Measurements from ENCODE around the gene ANKRD44.
A peak's percentile ranks its signal among the peaks of the same experiment; 100 is the strongest.

Gene ANKRD44

DNA sequence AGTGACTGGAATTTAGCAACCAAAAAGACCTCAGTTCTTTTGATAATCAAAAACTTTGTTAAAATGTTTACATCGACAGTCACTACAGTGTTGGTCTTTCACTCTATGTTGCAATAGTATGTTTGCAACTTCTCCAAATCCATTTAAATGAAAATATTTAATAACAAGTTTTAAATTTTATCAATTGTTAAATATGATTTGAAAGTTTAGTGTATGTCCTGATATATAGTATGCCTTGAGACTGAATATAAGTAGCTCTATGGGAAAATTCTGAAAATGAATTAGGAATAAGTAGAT lies 109.9 kb downstream of the ANKRD44 start:
- TF ChIP-seq, protein P1, sequence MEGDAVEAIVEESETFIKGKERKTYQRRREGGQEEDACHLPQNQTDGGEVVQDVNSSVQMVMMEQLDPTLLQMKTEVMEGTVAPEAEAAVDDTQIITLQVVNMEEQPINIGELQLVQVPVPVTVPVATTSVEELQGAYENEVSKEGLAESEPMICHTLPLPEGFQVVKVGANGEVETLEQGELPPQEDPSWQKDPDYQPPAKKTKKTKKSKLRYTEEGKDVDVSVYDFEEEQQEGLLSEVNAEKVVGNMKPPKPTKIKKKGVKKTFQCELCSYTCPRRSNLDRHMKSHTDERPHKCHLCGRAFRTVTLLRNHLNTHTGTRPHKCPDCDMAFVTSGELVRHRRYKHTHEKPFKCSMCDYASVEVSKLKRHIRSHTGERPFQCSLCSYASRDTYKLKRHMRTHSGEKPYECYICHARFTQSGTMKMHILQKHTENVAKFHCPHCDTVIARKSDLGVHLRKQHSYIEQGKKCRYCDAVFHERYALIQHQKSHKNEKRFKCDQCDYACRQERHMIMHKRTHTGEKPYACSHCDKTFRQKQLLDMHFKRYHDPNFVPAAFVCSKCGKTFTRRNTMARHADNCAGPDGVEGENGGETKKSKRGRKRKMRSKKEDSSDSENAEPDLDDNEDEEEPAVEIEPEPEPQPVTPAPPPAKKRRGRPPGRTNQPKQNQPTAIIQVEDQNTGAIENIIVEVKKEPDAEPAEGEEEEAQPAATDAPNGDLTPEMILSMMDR (IDR thresholded peaks at IDR 0.05; ENCODE audit: borderline replicate concordance, extremely low read depth, low read length, poor library complexity, severe bottlenecking), result no peak
- no peak for TF ChIP-seq EZH2 (IDR thresholded peaks at IDR 0.05; ENCODE audit: borderline replicate concordance, low read depth, low read length, severe bottlenecking)
- H3K27ac ChIP-seq (ENCODE audit: low read length), result peak overlapping the region; percentile 74; the same call in 1 of the 2 replicates
- no peak overlapping the region for H3K4me3 ChIP-seq (ENCODE audit: low read depth in 1 of 2, low read length in 2 of 2)
- H2AFZ ChIP-seq (ENCODE audit: low read depth, low read length), result no peak overlapping the region
- H3K4me2 ChIP-seq (ENCODE audit: insufficient read depth, low read length), result no peak overlapping the region
- H4K20me1 ChIP-seq (ENCODE audit: insufficient read depth, low read length), result no peaks in the 10 kb centered on the region
- H3K79me2 ChIP-seq (ENCODE audit: insufficient read depth, low read length), result peaks cover 26% of the 10 kb centered on the region
- no peaks in the 10 kb centered on the region for H3K27me3 ChIP-seq (ENCODE audit: insufficient read depth, low read length, poor library complexity)
- no peak for DNase-seq
- peaks cover 73% of the 10 kb centered on the region for H3K4me1 ChIP-seq (ENCODE audit: insufficient read depth, low read length)
- no peak for ATAC-seq (ENCODE audit: insufficient read depth, low read depth)
- H3K9me3 ChIP-seq (ENCODE audit: insufficient read depth, low read length, severe bottlenecking), result no peaks in the 10 kb centered on the region
- H3K36me3 ChIP-seq (ENCODE audit: insufficient read depth, low read length), result no peaks in the 10 kb centered on the region
- H3K9ac ChIP-seq (ENCODE audit: low read depth, low read length), result no peak overlapping the region

DNA sequence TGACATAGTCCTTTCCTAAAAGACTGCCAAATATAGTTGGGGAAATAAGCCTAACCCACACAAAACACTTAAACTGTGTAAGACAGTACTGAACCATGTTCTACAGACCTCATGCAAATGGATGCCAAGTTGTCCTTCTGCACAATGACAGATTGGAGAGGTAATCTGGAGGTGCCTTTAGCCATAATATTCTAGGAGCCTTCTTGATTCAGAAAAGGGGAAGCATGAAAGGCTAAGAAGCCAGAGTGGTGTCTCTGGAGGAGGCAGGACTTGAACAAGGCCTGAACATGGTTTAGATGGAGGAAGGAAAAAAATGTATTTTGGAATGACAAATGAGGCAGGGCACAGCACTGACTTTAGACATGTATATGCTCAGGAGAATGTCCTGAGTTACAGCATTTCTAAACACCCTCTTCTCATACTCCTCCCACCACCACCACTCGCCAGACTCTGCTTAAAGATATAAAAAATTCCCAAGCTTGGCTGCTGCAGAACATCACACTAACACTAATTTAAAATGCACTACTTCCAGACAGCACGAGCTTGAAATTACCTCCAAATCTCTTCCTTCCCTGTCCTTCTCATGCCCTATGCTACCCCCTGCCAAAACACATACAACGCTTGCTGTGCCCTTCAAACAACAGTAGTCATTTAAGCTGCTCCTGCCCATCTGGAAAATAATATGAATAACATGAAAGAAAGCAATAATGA lies 110.4 kb downstream of the ANKRD44 start:
- peak overlapping the region; percentile 74 for H3K27ac ChIP-seq (ENCODE audit: low read length)
- ATAC-seq (ENCODE audit: insufficient read depth, low read depth) (no peak), DNase-seq (no peak)
- H3K36me3 ChIP-seq (ENCODE audit: insufficient read depth, low read length), result no peaks in the 10 kb centered on the region
- TF ChIP-seq, protein P1 (IDR thresholded peaks at IDR 0.05; ENCODE audit: borderline replicate concordance, extremely low read depth, low read length, poor library complexity, severe bottlenecking), result no peak
- TF ChIP-seq EZH2 (IDR thresholded peaks at IDR 0.05; ENCODE audit: borderline replicate concordance, low read depth, low read length, severe bottlenecking), result no peak
- no peaks in the 10 kb centered on the region for H3K27me3 ChIP-seq (ENCODE audit: insufficient read depth, low read length, poor library complexity)
- peaks cover 21% of the 10 kb centered on the region for H3K79me2 ChIP-seq (ENCODE audit: insufficient read depth, low read length)
- H3K9ac ChIP-seq (ENCODE audit: low read depth, low read length), result peak overlapping the region; percentile 58
- H3K4me2 ChIP-seq (ENCODE audit: insufficient read depth, low read length), result peak overlapping the region; percentile 70
- H3K9me3 ChIP-seq (ENCODE audit: insufficient read depth, low read length, severe bottlenecking), result no peaks in the 10 kb centered on the region
- no peaks in the 10 kb centered on the region for H4K20me1 ChIP-seq (ENCODE audit: insufficient read depth, low read length)
- H3K4me1 ChIP-seq (ENCODE audit: insufficient read depth, low read length), result peaks cover 69% of the 10 kb centered on the region
- peak overlapping the region; percentile 20; the same call in 1 of the 2 replicates for H2AFZ ChIP-seq (ENCODE audit: low read depth, low read length)
- peak overlapping the region in 1 of 2 experiments; percentile 49; a peak in 2 of 4 replicates for H3K4me3 ChIP-seq (ENCODE audit: low read depth in 1 of 2, low read length in 2 of 2)

DNA sequence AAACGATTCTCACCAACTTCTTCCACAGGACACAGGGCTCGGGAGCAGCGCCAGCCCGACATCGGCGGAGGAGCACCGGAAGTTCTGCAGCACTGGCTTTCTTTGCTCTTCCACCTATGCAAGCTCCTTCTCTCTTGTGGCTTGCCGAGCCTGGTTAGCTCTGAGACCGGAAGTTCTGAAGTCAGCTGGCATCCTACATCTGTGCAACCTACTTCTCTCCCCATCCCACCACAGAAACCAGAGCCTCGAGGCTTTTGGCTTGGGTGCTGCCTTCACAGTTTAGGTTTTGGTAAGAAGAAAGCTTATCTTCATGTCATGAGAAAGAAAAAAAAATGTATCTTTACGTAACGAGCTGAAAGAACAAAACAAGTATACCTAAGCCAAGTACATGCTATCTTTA lies 111.7 kb downstream of the ANKRD44 start:
- H3K4me2 ChIP-seq (ENCODE audit: insufficient read depth, low read length), result peak overlapping the region; percentile 70
- TF ChIP-seq, protein P1 (IDR thresholded peaks at IDR 0.05; ENCODE audit: borderline replicate concordance, extremely low read depth, low read length, poor library complexity, severe bottlenecking), result no peak
- no peak for TF ChIP-seq EZH2 (IDR thresholded peaks at IDR 0.05; ENCODE audit: borderline replicate concordance, low read depth, low read length, severe bottlenecking)
- H3K79me2 ChIP-seq (ENCODE audit: insufficient read depth, low read length), result peaks cover 27% of the 10 kb centered on the region
- H3K4me1 ChIP-seq (ENCODE audit: insufficient read depth, low read length), result peaks cover 69% of the 10 kb centered on the region
- peak overlapping the region; percentile 12 to 49; a peak in 3 of 4 replicates for H3K4me3 ChIP-seq (ENCODE audit: low read depth in 1 of 2, low read length in 2 of 2)
- peak overlapping the region; percentile 58 for H3K9ac ChIP-seq (ENCODE audit: low read depth, low read length)
- H4K20me1 ChIP-seq (ENCODE audit: insufficient read depth, low read length), result no peaks in the 10 kb centered on the region
- peak; percentile 96 for DNase-seq
- H3K27ac ChIP-seq (ENCODE audit: low read length), result peak overlapping the region; percentile 79
- ATAC-seq (ENCODE audit: insufficient read depth, low read depth), result peak; percentile 99
- H3K9me3 ChIP-seq (ENCODE audit: insufficient read depth, low read length, severe bottlenecking), result no peaks in the 10 kb centered on the region
- H3K36me3 ChIP-seq (ENCODE audit: insufficient read depth, low read length), result no peaks in the 10 kb centered on the region
- H3K27me3 ChIP-seq (ENCODE audit: insufficient read depth, low read length, poor library complexity), result no peaks in the 10 kb centered on the region
- H2AFZ ChIP-seq (ENCODE audit: low read depth, low read length), result peak overlapping the region; percentile 12
